Muscle layer of colon (tissue), 2 donors: ENCODE results near the gene CCDC12.

ENCODE experiments used
- H3K27ac ChIP-seq: one replicate; pipeline ENCODE4 v1.7.0; 2013; ENCODE audit warnings: low read depth, mild to moderate bottlenecking, low read length, moderate library complexity
- H3K27me3 ChIP-seq, 2 donors: one replicate each; pipeline ENCODE4 v1.7.0; 2013; ENCODE audit warnings: low read length in 2 of 2, mild to moderate bottlenecking in 2 of 2; ENCODE audit not compliant: insufficient read depth in 2 of 2, control insufficient read depth in 1 of 2
- H3K36me3 ChIP-seq: one replicate; pipeline ENCODE4 v1.7.0; 2013; ENCODE audit warnings: mild to moderate bottlenecking, low read length; ENCODE audit not compliant: insufficient read depth
- H3K4me1 ChIP-seq: one replicate; pipeline ENCODE4 v1.7.0; 2013; ENCODE audit warnings: mild to moderate bottlenecking, low read length; ENCODE audit not compliant: insufficient read depth
- H3K4me3 ChIP-seq, 2 donors: one replicate each; pipeline ENCODE4 v1.7.0; 2013; ENCODE audit warnings: low read length in 2 of 2, low read depth in 1 of 2, mild to moderate bottlenecking in 1 of 2, moderate library complexity in 1 of 2
- H3K9ac ChIP-seq: one replicate; pipeline ENCODE4 v1.7.0; 2013; ENCODE audit warnings: low read length
- H3K9me3 ChIP-seq: one replicate; pipeline ENCODE4 v1.7.0; 2013; ENCODE audit warnings: mild to moderate bottlenecking, low read length
- donor health status: abdominal sarcoma.
- donor health status: Adenocarcinoma of cecum.

CCDC12 gene

DNA sequence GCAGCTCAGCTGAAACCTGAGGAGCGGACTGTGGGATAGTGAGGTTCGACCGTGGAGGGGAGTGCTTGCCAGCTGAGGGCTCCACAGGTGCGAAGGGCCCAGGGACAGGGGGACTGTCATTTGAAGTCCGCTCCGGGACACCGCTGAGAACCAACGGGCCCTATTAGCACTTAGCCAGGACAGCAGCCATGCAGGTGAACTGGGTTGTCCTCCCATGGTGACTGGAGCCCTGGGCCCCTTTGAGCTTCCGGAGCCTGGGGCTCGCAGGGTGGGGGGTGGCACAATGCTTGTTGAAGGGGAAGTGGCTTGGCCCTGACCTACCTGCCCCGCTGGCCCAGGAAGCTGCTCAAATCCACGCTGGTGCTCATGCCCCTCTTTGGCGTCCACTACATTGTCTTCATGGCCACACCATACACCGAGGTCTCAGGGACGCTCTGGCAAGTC is 74.3 kb downstream of the CCDC12 start:
- Histone ChIP-seq H3K9ac (no peak overlapping the region), H3K36me3 (no peaks in the 10 kb centered on the region), H3K9me3 (no peaks in the 10 kb centered on the region), H3K27ac (no peak overlapping the region), H3K4me3 (no peak overlapping the region), H3K4me1 (no peaks in the 10 kb centered on the region), H3K27me3 (peaks cover 12 to 34% of the 10 kb centered on the region in 2 donors)

DNA sequence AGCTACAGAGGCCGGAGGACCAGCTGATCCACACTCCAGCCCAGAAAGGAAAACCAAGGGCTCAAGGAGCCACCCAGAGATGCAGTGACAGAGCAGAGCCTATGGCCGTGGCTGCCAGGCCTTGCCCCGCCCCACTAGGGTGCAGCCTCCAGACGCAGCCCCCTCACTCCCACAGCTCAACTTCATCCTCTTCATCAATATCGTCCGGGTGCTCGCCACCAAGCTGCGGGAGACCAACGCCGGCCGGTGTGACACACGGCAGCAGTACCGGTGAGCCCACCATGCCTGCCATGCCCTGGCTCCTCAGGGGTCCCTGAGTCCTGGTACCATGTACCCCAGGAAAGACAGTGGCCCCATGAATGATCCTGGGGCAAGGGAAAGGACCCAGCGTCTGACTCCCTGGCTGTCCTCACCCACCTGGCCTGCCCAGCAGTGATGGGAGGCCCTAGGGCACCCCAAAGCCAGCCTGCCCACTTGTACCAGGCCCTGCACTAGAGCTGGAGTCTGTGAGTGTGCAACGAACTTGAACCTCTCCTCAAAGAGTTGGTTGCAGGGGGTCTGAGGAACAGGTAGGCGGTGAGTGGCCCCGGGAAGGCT is 74.9 kb downstream of the CCDC12 start:
- Histone ChIP-seq H3K4me3 (no peak overlapping the region), H3K9me3 (no peaks in the 10 kb centered on the region), H3K9ac (no peak overlapping the region), H3K27ac (no peak overlapping the region), H3K36me3 (no peaks in the 10 kb centered on the region), H3K27me3 (peaks cover 12 to 34% of the 10 kb centered on the region in 2 donors), H3K4me1 (no peaks in the 10 kb centered on the region)

DNA sequence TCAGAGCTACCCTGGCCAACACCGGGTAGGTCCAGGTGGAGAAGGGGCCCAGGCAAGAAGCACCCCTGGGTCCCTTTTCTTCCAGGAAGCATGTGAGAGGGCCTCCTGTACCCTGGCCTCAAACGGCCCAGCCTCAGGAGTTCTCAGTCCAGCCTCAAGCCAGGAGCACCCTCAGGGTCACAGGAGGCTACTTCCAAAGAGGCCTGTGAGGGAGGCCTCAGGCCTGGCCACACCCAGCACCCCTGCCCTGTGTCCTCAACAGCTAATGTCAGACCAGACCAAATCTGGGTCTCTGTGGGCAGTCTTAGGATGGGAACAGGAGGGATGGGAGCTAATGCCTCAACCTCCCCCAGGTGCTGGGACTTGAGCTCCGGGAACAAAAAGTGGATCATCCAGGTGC is 75.5 kb downstream of the CCDC12 start:
- Histone ChIP-seq H3K27ac (no peak overlapping the region), H3K9me3 (no peaks in the 10 kb centered on the region), H3K4me1 (no peaks in the 10 kb centered on the region), H3K4me3 (no peak overlapping the region), H3K36me3 (no peaks in the 10 kb centered on the region), H3K27me3 (peaks cover 12 to 33% of the 10 kb centered on the region in 2 donors), H3K9ac (no peak overlapping the region)

DNA sequence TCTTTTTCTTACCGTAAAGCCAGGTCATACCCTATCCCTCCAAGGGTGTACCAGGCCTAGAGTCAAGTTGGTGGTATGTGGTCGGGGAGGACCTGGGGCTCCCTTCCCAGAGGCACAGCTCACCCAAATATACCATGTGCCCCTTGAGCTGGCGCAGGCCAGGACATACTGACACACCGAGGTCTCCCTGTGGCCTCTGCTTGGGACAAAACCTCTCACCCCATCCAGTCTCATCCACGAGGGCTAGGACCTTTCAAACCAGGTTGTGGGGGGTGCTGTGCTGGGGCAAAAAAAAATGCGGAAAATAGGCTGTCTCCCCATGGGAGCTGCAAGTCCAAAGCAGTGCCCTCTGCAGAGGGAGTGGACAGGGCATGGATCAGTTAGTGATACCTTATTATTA is 76.2 kb downstream of the CCDC12 start:
- H3K4me3 ChIP-seq, result no peak overlapping the region
- no peaks in the 10 kb centered on the region for H3K9me3 ChIP-seq
- H3K9ac ChIP-seq, result no peak overlapping the region
- H3K27ac ChIP-seq, result no peak overlapping the region
- no peaks in the 10 kb centered on the region for H3K36me3 ChIP-seq
- peaks cover 12 to 26% of the 10 kb centered on the region in 2 donors for H3K27me3 ChIP-seq
- H3K4me1 ChIP-seq, result no peaks in the 10 kb centered on the region

DNA sequence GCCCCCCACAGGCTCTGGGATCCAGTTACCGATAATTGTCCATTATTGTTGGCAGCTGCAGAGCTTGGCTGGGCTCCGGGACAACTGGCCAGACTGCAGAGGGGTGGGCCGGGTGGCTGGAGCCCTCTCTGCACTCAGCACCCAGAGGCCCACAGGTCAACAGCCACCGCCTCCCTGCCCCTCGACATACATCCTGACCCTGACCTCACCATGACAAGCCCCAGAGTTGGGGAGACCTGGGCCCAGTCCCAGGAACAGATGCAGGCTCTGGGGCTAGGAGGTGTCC is 76.6 kb downstream of the CCDC12 start:
- H3K36me3 ChIP-seq, result no peaks in the 10 kb centered on the region
- no peak overlapping the region for H3K27ac ChIP-seq
- no peaks in the 10 kb centered on the region for H3K4me1 ChIP-seq
- peaks cover 12 to 23% of the 10 kb centered on the region in 2 donors for H3K27me3 ChIP-seq
- H3K9ac ChIP-seq, result no peak overlapping the region
- H3K9me3 ChIP-seq, result no peaks in the 10 kb centered on the region
- no peak overlapping the region for H3K4me3 ChIP-seq

DNA sequence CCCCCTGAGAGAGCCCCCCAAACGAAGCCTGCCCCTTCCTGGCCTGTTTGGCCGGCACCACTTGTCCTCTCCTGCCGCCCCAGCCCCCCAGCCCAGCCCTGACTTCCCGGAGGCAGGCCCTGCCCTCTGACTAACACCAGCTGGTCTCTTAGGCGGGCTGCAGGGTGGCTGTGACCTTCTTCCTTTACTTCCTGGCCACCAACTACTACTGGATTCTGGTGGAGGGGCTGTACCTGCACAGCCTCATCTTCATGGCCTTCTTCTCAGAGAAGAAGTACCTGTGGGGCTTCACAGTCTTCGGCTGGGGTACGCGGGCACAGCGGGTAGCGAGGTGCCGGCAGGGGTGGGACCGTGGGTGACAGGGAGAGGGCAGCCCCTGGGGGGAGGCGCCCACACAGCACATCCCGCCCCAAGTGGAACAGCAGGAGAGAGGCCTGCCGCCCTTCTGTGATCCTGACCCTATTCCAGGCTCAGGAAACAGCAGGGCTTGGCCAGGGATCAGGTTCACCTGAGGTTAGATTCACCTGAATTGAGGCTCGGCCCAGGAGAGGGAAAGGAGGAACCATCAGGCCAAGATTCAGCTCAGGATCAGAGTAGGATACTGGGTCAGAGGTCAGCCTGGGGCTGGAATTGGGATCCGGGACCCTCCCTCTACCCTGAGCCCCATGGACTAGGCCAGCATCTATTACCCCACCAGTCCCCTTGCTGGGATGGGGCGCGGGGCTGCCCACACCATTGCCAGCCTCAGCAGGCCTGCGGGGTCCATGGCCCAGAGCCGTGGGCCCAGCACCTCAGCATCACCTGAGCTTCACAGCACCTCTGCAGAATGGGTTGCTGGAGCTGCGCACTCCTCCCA is 77.2 kb downstream of the CCDC12 start:
- H3K27me3 ChIP-seq, result peaks cover 12 to 23% of the 10 kb centered on the region in 2 donors
- H3K36me3 ChIP-seq, result no peaks in the 10 kb centered on the region
- H3K4me1 ChIP-seq, result no peaks in the 10 kb centered on the region
- H3K4me3 ChIP-seq, result no peak overlapping the region
- H3K9me3 ChIP-seq, result no peaks in the 10 kb centered on the region
- no peak overlapping the region for H3K27ac ChIP-seq
- no peak overlapping the region for H3K9ac ChIP-seq

DNA sequence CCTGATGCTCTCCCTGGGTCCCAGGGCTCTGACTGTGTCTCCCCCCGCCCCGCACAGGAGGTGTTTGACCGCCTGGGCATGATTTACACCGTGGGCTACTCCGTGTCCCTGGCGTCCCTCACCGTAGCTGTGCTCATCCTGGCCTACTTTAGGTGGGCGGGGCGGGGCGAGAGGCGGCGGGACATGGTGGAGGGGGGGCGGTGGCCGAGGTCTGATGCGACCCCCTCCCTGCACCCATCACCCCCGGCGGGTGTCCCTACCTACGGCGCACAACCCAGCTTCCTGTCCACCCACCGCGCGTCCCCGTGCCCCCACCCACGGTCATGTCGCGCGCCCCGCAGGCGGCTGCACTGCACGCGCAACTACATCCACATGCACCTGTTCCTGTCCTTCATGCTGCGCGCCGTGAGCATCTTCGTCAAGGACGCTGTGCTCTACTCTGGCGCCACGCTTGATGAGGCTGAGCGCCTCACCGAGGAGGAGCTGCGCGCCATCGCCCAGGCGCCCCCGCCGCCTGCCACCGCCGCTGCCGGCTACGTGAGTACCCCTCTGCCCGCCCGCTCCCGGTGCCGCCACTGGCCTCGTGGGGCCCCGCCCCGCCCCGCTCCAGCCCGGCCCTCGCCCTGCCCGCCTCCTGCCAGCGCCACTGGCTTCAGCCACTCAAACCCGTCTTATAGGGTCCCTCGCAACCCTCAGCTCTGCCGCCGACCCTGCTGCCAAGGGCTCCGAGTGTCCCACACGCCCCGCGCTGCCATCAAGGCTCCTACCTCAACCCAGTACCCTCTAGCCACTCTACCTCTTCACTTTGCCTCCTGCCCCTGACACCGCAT is 78.0 kb downstream of the CCDC12 start:
- Histone ChIP-seq H3K4me1 (no peaks in the 10 kb centered on the region), H3K9ac (no peak overlapping the region), H3K36me3 (no peaks in the 10 kb centered on the region), H3K4me3 (no peak overlapping the region), H3K9me3 (no peaks in the 10 kb centered on the region), H3K27me3 (peaks cover 12 to 23% of the 10 kb centered on the region in 2 donors), H3K27ac (no peak overlapping the region)

DNA sequence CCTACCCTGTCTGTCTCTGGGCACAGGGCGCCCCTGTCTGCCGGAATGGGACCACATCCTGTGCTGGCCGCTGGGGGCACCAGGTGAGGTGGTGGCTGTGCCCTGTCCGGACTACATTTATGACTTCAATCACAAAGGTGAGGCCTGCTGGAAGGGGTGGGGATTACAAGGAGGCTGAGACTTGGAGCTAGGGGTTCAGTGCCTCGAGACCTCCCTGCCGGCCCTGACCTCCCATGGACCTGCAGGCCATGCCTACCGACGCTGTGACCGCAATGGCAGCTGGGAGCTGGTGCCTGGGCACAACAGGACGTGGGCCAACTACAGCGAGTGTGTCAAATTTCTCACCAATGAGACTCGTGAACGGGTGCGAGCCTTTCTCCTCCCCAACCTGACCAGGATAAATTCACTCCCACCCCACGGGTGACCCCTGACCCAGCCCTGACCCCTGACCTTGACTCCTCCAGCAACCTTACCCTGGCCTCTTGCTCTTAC is 78.7 kb downstream of the CCDC12 start:
- no peaks in the 10 kb centered on the region for H3K36me3 ChIP-seq
- H3K27me3 ChIP-seq, result peaks cover 12 to 23% of the 10 kb centered on the region in 2 donors
- no peaks in the 10 kb centered on the region for H3K9me3 ChIP-seq
- H3K9ac ChIP-seq, result no peak overlapping the region
- peaks cover 6% of the 10 kb centered on the region for H3K4me1 ChIP-seq
- H3K27ac ChIP-seq, result no peak overlapping the region
- H3K4me3 ChIP-seq, result no peak overlapping the region

DNA sequence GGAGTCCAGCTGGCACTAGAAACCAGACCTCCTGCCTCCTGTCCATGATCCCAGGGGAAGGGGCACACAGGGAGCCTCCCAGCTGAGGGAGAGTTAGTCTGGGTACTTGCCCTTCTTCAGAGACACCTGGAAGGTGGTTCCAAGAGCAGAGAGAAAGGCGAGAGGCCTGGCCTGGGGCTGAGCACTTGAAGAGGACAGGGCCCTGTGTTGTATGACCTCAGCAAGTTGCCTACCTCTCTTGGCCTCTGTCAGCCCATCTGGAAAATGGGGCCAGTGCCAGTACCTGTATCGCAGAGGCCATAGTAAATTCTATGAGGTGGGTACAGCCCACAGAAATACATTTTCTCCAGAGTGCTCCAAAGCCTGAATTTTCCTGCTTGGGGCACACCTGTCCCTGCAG is 79.5 kb downstream of the CCDC12 start:
- Histone ChIP-seq H3K4me1 (peaks cover 12% of the 10 kb centered on the region), H3K9ac (no peak overlapping the region), H3K27ac (no peak overlapping the region), H3K9me3 (no peaks in the 10 kb centered on the region), H3K4me3 (no peak overlapping the region), H3K27me3 (peaks cover 12 to 23% of the 10 kb centered on the region in 2 donors), H3K36me3 (no peaks in the 10 kb centered on the region)

DNA sequence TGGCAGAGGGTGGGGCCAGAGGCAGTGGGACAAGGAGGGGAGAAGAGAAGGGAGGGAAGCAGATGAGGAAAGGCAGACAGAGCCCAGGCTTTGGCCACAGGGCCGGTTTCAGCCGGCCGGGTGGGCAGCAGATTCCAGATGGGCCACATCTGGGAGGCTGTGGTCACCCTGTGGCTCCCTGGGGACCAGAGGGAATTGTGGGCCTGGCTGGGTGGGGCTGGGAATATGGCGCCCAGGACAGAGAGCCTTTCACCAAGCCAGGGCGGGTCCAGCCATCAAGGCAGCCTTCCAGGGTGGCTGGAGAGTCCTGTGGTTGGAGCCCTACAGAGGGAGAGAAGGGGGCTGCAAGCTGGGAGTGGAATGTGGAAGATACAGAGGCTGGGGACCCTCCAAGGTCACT is 80.2 kb downstream of the CCDC12 start:
- Histone ChIP-seq H3K27me3 (peaks cover 12 to 23% of the 10 kb centered on the region in 2 donors), H3K9me3 (no peaks in the 10 kb centered on the region), H3K36me3 (no peaks in the 10 kb centered on the region), H3K4me3 (no peak overlapping the region), H3K27ac (no peak overlapping the region), H3K9ac (no peak overlapping the region), H3K4me1 (peaks cover 19% of the 10 kb centered on the region)

DNA sequence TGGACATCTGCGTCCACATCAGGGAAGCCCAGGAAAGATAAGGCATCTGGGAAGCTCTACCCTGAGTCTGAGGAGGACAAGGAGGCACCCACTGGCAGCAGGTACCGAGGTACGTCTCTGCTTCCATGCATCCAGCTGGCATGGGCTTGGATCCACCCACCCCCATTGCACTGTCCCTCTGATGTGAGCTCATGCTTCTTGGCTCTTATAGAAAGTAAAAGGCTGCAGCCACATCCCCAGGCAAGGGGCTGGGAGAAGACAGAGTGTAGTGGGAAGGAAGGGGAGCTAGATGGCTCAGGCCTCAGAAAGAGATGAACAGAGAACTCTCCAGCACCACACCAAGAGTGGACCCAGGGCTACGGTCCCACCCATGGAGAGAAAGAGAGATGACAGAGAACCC is 80.8 kb downstream of the CCDC12 start:
- H3K27ac ChIP-seq, result no peak overlapping the region
- H3K36me3 ChIP-seq, result no peaks in the 10 kb centered on the region
- peaks cover 12 to 23% of the 10 kb centered on the region in 2 donors for H3K27me3 ChIP-seq

More for the DNA sequence above, 80.8 kb downstream of the CCDC12 start:
- no peak overlapping the region for H3K4me3 ChIP-seq
- no peak overlapping the region for H3K9ac ChIP-seq
- no peaks in the 10 kb centered on the region for H3K9me3 ChIP-seq
- peaks cover 19% of the 10 kb centered on the region for H3K4me1 ChIP-seq
